LNCAP (cell line): Measurements from ENCODE around the gene TMEM126B.

Experiments
- TF ChIP-seq, protein P1 (sequence below): fragments of 450-650 bp; IDR thresholded peaks from 2 replicates; pipeline ENCODE4 v1.5.1; 2017; ENCODE audit warnings: mild to moderate bottlenecking

Gene TMEM126B

GRCh38 chr11:85685820-85686459 is 57.5 kb downstream of the TMEM126B start, which contains the start of gene CCDC89:
CCDC89 (minus strand) TSS chr11:85686195; CDS start chr11:85686130, 65 bp downstream.
- TF ChIP-seq, protein P1, sequence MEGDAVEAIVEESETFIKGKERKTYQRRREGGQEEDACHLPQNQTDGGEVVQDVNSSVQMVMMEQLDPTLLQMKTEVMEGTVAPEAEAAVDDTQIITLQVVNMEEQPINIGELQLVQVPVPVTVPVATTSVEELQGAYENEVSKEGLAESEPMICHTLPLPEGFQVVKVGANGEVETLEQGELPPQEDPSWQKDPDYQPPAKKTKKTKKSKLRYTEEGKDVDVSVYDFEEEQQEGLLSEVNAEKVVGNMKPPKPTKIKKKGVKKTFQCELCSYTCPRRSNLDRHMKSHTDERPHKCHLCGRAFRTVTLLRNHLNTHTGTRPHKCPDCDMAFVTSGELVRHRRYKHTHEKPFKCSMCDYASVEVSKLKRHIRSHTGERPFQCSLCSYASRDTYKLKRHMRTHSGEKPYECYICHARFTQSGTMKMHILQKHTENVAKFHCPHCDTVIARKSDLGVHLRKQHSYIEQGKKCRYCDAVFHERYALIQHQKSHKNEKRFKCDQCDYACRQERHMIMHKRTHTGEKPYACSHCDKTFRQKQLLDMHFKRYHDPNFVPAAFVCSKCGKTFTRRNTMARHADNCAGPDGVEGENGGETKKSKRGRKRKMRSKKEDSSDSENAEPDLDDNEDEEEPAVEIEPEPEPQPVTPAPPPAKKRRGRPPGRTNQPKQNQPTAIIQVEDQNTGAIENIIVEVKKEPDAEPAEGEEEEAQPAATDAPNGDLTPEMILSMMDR: no peak
